WTC11 (cell line): ENCODE data around the gene RRP1B. TPM values are rescaled to one million over a fixed set of nuclear protein-coding genes. Genes with fewer than 3 reads are reported as not detected.

ENCODE experiments used
- ATAC-seq: fragments of 200-7000 bp; cut with Tn5 transposase; 2 replicates; pipeline ENCODE4 v1.10.0; 2021; ENCODE audit warnings: mild to moderate bottlenecking, moderate library complexity
- CTCF ChIA-PET: fragments of 300-600 bp; sonication (Branson Sonifier 250); formaldehyde crosslinking; loops from one replicate; lab custom pipeline; 2021; ENCODE audit warnings: antibody characterized with exemption; lab: Charles Lee
- POLR2A ChIA-PET: fragments of 350-600 bp; sonication (Branson Sonifier 250); formaldehyde crosslinking; loops from one replicate; lab custom pipeline; 2021; ENCODE audit warnings: antibody characterized with exemption; lab: Charles Lee
- DNase-seq: peaks from one replicate; pipeline ENCODE4 v3.0.0; 2021; ENCODE audit warnings: low spot score
- H3K27ac Mint-ChIP-seq: 2 replicates; pipeline ENCODE4 v1.8.0; 2021; ENCODE audit warnings: mixed read lengths
- H3K27me3 Mint-ChIP-seq: 2 replicates; pipeline ENCODE4 v1.8.0; 2021; ENCODE audit warnings: low read depth, mild to moderate bottlenecking, moderate library complexity, mixed read lengths
- H3K36me3 Mint-ChIP-seq: 2 replicates; pipeline ENCODE4 v1.8.0; 2021; ENCODE audit warnings: mixed read lengths
- H3K4me1 Mint-ChIP-seq: 2 replicates; pipeline ENCODE4 v1.8.0; 2022; ENCODE audit warnings: mixed read lengths
- H3K4me3 Mint-ChIP-seq: 2 replicates; pipeline ENCODE4 v1.8.0; 2021; ENCODE audit warnings: mild to moderate bottlenecking, moderate library complexity, mixed read lengths
- H3K9me3 Mint-ChIP-seq: 2 replicates; pipeline ENCODE4 v1.8.0; 2021; ENCODE audit warnings: mixed read lengths
- ELF4 ChIP-seq: sonication (generic); formaldehyde crosslinking; IDR thresholded peaks from 2 replicates; pipeline ENCODE4 v1.8.1; 2022; ENCODE audit warnings: low read depth, mild to moderate bottlenecking, moderate library complexity, missing genetic modification reagents
- FOXJ3 ChIP-seq: sonication (generic); formaldehyde crosslinking; IDR thresholded peaks from 2 replicates; pipeline ENCODE4 v1.9.0; 2021; ENCODE audit warnings: missing genetic modification reagents, mild to moderate bottlenecking, borderline replicate concordance
- FOXK1 ChIP-seq: sonication (generic); formaldehyde crosslinking; IDR thresholded peaks from 2 replicates; pipeline ENCODE4 v1.8.0; 2022; ENCODE audit warnings: mild to moderate bottlenecking, moderate library complexity, missing genetic modification reagents
- GABPB1 ChIP-seq: sonication (generic); formaldehyde crosslinking; IDR thresholded peaks from 2 replicates; pipeline ENCODE4 v1.8.1; 2023; ENCODE audit warnings: mild to moderate bottlenecking, missing genetic modification reagents
- HMGA2 ChIP-seq: fragments of 250-450 bp; sonication (Bioruptor Pico); IDR thresholded peaks from 2 replicates; pipeline ENCODE4 v1.4.0; 2021; ENCODE audit warnings: mild to moderate bottlenecking, moderate library complexity
- IRF2 ChIP-seq: sonication (generic); formaldehyde crosslinking; IDR thresholded peaks from 2 replicates; pipeline ENCODE4 v1.8.0; 2022; ENCODE audit warnings: low read depth, missing genetic modification reagents, borderline replicate concordance
- JAZF1 ChIP-seq: fragments of 250-450 bp; sonication (Bioruptor Pico); IDR thresholded peaks from 2 replicates; pipeline ENCODE4 v1.9.0; 2021; ENCODE audit warnings: moderate library complexity, mild to moderate bottlenecking, inconsistent platforms
- NFATC4 ChIP-seq: fragments of 250-450 bp; sonication (Bioruptor Pico); IDR thresholded peaks from 2 replicates; pipeline ENCODE4 v1.9.0; 2021; ENCODE audit warnings: mild to moderate bottlenecking
- NR2C2 ChIP-seq: sonication (generic); formaldehyde crosslinking; IDR thresholded peaks from 2 replicates; pipeline ENCODE4 v1.8.0; 2022; ENCODE audit warnings: mild to moderate bottlenecking, missing genetic modification reagents
- RORB ChIP-seq: fragments of 250-450 bp; sonication (Bioruptor Pico); IDR thresholded peaks from 2 replicates; pipeline ENCODE4 v1.9.0; 2021; ENCODE audit warnings: mild to moderate bottlenecking
- SMAD3 ChIP-seq: sonication (generic); formaldehyde crosslinking; IDR thresholded peaks from 2 replicates; pipeline ENCODE4 v1.8.0; 2022; ENCODE audit warnings: missing genetic modification reagents, mild to moderate bottlenecking, borderline replicate concordance
- SMAD4 ChIP-seq: sonication (generic); formaldehyde crosslinking; IDR thresholded peaks from 2 replicates; pipeline ENCODE4 v1.8.0; 2022; ENCODE audit warnings: mild to moderate bottlenecking, missing genetic modification reagents
- SP1 ChIP-seq: sonication (generic); formaldehyde crosslinking; conservative IDR thresholded peaks from 2 replicates; pipeline ENCODE4 v1.8.1; 2022; ENCODE audit warnings: missing genetic modification reagents
- ZBTB21 ChIP-seq: sonication (generic); formaldehyde crosslinking; IDR thresholded peaks from 2 replicates; pipeline ENCODE4 v1.8.1; 2023; ENCODE audit warnings: mild to moderate bottlenecking, missing genetic modification reagents, borderline replicate concordance
- ZNF396 ChIP-seq: fragments of 250-450 bp; sonication (Bioruptor Pico); IDR thresholded peaks from 2 replicates; pipeline ENCODE4 v1.8.0; 2021; ENCODE audit warnings: mild to moderate bottlenecking, moderate library complexity, borderline replicate concordance
- ZNF416 ChIP-seq: fragments of 250-450 bp; sonication (Bioruptor Pico); IDR thresholded peaks from 2 replicates; pipeline ENCODE4 v1.9.0; 2021; ENCODE audit warnings: mild to moderate bottlenecking, inconsistent platforms
- ZNF423 ChIP-seq: fragments of 250-450 bp; sonication (Bioruptor Pico); IDR thresholded peaks from 2 replicates; pipeline ENCODE4 v2.1.2; 2022; ENCODE audit warnings: mild to moderate bottlenecking, moderate library complexity
- total RNA-seq: library from RNA; stranded (reverse); gene quantifications from 3 replicates; pipeline ENCODE4 v1.2.3, GENCODE V29; 2021
- TF ChIP-seq, protein P1 (sequence below): fragments of 250-450 bp; sonication (Bioruptor Pico); IDR thresholded peaks from 2 replicates; pipeline ENCODE4 v1.9.0; 2021; ENCODE audit warnings: mild to moderate bottlenecking, borderline replicate concordance
- TF ChIP-seq, protein P2 (sequence below): fragments of 250-450 bp; sonication (Bioruptor Pico); conservative IDR thresholded peaks from 2 replicates; pipeline ENCODE4 v1.9.0; 2021; ENCODE audit warnings: mild to moderate bottlenecking
- TF ChIP-seq, protein P3 (sequence below): sonication (generic); formaldehyde crosslinking; IDR thresholded peaks from 2 replicates; pipeline ENCODE4 v1.8.1; 2022; ENCODE audit warnings: mild to moderate bottlenecking, missing genetic modification reagents, moderate library complexity, borderline replicate concordance
- TF ChIP-seq, protein P4 (sequence below): fragments of 200-600 bp; IDR thresholded peaks from 2 replicates; pipeline ENCODE4 v1.8.0; 2022; ENCODE audit warnings: antibody characterized with exemption
- TF ChIP-seq, protein P5 (sequence below): sonication (generic); formaldehyde crosslinking; IDR thresholded peaks from 2 replicates; pipeline ENCODE4 v1.8.1; 2023; ENCODE audit warnings: mild to moderate bottlenecking, moderate library complexity, missing genetic modification reagents
- TF ChIP-seq, protein P6 (sequence below): sonication (generic); formaldehyde crosslinking; IDR thresholded peaks from 2 replicates; pipeline ENCODE4 v1.8.1; 2022; ENCODE audit warnings: low read depth, mild to moderate bottlenecking, moderate library complexity, missing genetic modification reagents, borderline replicate concordance
- TF ChIP-seq, protein P7 (sequence below): fragments of 250-450 bp; sonication (Bioruptor Pico); IDR thresholded peaks from 2 replicates; pipeline ENCODE4 v1.9.0; 2021; ENCODE audit warnings: moderate library complexity, mild to moderate bottlenecking, inconsistent platforms, borderline replicate concordance

RRP1B gene
- total RNA-seq, 1 experiment from 2014 or later = 74.9 TPM

DNA sequence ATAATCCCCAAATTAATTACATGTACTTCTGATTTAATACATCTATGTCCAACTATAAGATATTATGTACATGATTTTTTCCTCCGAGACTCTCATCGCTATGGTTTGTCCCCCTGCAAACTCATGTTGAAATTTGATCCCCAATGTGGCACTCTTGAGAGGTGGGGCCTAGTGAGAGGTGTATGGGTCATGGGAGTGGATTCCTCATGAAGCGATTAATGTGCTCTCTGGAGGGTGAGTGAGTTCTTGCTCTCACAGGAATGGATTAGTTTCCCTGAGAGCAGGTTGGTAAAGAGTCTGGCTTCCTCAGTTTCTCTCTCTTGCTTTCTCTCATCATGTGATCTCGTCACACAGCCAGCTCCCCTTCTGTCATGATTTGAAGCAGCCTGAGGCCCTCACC is 16.2 kb upstream of the RRP1B start:
- ChIA-PET CTCF (no interaction called here), POLR2A (no interaction called here)
- no peaks in the 10 kb centered on the region for H3K27me3 Mint-ChIP-seq
- H3K27ac Mint-ChIP-seq = peak overlapping the region; percentile 58; the same call in 1 of the 2 replicates
- ATAC-seq = no peak
- no peak for TF ChIP-seq ZNF396 (CRISPR knock-in tag)
- TF ChIP-seq, protein P1, sequence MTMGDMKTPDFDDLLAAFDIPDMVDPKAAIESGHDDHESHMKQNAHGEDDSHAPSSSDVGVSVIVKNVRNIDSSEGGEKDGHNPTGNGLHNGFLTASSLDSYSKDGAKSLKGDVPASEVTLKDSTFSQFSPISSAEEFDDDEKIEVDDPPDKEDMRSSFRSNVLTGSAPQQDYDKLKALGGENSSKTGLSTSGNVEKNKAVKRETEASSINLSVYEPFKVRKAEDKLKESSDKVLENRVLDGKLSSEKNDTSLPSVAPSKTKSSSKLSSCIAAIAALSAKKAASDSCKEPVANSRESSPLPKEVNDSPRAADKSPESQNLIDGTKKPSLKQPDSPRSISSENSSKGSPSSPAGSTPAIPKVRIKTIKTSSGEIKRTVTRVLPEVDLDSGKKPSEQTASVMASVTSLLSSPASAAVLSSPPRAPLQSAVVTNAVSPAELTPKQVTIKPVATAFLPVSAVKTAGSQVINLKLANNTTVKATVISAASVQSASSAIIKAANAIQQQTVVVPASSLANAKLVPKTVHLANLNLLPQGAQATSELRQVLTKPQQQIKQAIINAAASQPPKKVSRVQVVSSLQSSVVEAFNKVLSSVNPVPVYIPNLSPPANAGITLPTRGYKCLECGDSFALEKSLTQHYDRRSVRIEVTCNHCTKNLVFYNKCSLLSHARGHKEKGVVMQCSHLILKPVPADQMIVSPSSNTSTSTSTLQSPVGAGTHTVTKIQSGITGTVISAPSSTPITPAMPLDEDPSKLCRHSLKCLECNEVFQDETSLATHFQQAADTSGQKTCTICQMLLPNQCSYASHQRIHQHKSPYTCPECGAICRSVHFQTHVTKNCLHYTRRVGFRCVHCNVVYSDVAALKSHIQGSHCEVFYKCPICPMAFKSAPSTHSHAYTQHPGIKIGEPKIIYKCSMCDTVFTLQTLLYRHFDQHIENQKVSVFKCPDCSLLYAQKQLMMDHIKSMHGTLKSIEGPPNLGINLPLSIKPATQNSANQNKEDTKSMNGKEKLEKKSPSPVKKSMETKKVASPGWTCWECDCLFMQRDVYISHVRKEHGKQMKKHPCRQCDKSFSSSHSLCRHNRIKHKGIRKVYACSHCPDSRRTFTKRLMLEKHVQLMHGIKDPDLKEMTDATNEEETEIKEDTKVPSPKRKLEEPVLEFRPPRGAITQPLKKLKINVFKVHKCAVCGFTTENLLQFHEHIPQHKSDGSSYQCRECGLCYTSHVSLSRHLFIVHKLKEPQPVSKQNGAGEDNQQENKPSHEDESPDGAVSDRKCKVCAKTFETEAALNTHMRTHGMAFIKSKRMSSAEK (CRISPR knock-in tag) = no peak
- TF ChIP-seq ZNF423 (CRISPR knock-in tag) = no peak
- TF ChIP-seq HMGA2 (CRISPR knock-in tag) = no peak
- TF ChIP-seq JAZF1 = no peak
- TF ChIP-seq NFATC4 (CRISPR knock-in tag) = no peak
- no peak for TF ChIP-seq ELF4 (CRISPR knock-in tag)
- TF ChIP-seq, protein P2, sequence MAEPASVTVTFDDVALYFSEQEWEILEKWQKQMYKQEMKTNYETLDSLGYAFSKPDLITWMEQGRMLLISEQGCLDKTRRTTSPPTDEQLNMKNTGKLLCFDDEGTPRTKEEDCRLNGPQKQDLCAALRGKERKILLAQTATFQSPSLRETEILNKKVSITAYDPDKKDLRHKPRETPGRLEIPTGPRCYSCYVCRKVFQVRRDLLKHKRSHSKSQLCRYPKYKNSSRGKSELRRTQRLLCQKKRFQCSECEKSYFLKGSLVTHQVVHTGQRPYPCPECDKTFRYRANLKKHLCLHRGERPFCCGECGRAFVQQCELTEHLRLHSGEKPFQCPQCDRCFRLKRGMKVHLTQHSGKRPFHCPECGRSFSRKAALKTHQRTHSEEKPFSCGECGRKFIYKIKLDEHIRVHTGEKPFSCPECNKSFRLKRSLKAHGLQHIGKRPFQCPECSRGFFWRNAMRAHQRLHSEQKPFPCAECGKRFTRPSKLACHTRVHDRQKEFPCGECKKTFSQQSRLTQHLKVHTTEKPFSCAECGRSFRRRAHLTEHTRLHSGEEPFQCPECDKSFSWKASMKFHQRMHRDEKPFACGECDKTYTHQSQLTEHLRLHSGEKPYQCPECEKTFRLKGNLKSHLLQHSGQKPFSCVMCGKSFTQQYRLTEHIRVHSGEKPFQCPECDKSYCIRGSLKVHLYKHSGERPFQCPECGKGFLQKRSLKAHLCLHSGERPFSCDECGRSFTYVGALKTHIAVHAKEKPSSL = no peak
- no peak for TF ChIP-seq RORB
- TF ChIP-seq, protein P3, sequence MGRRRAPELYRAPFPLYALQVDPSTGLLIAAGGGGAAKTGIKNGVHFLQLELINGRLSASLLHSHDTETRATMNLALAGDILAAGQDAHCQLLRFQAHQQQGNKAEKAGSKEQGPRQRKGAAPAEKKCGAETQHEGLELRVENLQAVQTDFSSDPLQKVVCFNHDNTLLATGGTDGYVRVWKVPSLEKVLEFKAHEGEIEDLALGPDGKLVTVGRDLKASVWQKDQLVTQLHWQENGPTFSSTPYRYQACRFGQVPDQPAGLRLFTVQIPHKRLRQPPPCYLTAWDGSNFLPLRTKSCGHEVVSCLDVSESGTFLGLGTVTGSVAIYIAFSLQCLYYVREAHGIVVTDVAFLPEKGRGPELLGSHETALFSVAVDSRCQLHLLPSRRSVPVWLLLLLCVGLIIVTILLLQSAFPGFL (CRISPR knock-in tag) = no peak
- TF ChIP-seq IRF2 = no peak
- TF ChIP-seq, protein P4, sequence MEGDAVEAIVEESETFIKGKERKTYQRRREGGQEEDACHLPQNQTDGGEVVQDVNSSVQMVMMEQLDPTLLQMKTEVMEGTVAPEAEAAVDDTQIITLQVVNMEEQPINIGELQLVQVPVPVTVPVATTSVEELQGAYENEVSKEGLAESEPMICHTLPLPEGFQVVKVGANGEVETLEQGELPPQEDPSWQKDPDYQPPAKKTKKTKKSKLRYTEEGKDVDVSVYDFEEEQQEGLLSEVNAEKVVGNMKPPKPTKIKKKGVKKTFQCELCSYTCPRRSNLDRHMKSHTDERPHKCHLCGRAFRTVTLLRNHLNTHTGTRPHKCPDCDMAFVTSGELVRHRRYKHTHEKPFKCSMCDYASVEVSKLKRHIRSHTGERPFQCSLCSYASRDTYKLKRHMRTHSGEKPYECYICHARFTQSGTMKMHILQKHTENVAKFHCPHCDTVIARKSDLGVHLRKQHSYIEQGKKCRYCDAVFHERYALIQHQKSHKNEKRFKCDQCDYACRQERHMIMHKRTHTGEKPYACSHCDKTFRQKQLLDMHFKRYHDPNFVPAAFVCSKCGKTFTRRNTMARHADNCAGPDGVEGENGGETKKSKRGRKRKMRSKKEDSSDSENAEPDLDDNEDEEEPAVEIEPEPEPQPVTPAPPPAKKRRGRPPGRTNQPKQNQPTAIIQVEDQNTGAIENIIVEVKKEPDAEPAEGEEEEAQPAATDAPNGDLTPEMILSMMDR = no peak
- no peak for TF ChIP-seq SP1 (CRISPR knock-in tag)
- TF ChIP-seq ZBTB21 (CRISPR knock-in tag) = no peak
- H3K4me1 Mint-ChIP-seq = peaks cover 17% of the 10 kb centered on the region; the same call in 1 of the 2 replicates
- H3K9me3 Mint-ChIP-seq = no peaks in the 10 kb centered on the region
- H3K4me3 Mint-ChIP-seq = no peak overlapping the region
- no peak for DNase-seq
- no peaks in the 10 kb centered on the region for H3K36me3 Mint-ChIP-seq

DNA sequence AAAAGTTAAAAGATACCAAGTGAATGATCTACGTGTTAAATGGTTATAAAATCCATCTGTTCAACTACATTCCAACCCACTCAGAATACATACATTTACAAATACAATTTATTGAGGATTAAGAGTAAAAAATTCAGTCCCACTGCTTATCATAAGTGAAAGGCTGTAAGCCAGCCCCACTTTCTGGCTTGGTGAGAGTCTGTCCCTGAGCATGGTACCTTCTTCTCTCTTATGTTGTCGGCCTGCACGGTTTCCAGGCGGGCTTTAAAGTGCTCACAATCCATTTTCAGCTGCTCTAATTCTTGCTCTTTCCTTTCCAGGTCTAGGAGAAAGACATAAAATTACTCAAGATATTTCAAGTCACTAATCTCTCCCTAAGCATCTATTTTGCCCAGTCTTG is 15.3 kb upstream of the RRP1B start:
- no peaks in the 10 kb centered on the region for H3K9me3 Mint-ChIP-seq
- H3K27me3 Mint-ChIP-seq = no peaks in the 10 kb centered on the region
- H3K4me1 Mint-ChIP-seq = peaks cover 17% of the 10 kb centered on the region; the same call in 1 of the 2 replicates
- no peak overlapping the region for H3K27ac Mint-ChIP-seq
- no peaks in the 10 kb centered on the region for H3K36me3 Mint-ChIP-seq
- no peak overlapping the region for H3K4me3 Mint-ChIP-seq
- ATAC-seq (no peak), DNase-seq (no peak)
- ChIA-PET CTCF (no interaction called here), POLR2A (no interaction called here)
- TF ChIP-seq GABPB1 (CRISPR knock-in tag) = no peak
- no peak for TF ChIP-seq ZNF396 (CRISPR knock-in tag)
- TF ChIP-seq FOXJ3 = no peak
- TF ChIP-seq, protein P5, sequence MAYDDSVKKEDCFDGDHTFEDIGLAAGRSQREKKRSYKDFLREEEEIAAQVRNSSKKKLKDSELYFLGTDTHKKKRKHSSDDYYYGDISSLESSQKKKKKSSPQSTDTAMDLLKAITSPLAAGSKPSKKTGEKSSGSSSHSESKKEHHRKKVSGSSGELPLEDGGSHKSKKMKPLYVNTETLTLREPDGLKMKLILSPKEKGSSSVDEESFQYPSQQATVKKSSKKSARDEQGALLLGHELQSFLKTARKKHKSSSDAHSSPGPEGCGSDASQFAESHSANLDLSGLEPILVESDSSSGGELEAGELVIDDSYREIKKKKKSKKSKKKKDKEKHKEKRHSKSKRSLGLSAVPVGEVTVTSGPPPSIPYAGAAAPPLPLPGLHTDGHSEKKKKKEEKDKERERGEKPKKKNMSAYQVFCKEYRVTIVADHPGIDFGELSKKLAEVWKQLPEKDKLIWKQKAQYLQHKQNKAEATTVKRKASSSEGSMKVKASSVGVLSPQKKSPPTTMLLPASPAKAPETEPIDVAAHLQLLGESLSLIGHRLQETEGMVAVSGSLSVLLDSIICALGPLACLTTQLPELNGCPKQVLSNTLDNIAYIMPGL (CRISPR knock-in tag) = no peak
- TF ChIP-seq FOXK1 (CRISPR knock-in tag) = no peak
- no peak for TF ChIP-seq NR2C2 (CRISPR knock-in tag)
- TF ChIP-seq, protein P6, sequence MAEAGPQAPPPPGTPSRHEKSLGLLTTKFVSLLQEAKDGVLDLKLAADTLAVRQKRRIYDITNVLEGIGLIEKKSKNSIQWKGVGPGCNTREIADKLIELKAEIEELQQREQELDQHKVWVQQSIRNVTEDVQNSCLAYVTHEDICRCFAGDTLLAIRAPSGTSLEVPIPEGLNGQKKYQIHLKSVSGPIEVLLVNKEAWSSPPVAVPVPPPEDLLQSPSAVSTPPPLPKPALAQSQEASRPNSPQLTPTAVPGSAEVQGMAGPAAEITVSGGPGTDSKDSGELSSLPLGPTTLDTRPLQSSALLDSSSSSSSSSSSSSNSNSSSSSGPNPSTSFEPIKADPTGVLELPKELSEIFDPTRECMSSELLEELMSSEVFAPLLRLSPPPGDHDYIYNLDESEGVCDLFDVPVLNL (CRISPR knock-in tag) = no peak
- no peak for TF ChIP-seq SMAD3
- TF ChIP-seq, protein P7, sequence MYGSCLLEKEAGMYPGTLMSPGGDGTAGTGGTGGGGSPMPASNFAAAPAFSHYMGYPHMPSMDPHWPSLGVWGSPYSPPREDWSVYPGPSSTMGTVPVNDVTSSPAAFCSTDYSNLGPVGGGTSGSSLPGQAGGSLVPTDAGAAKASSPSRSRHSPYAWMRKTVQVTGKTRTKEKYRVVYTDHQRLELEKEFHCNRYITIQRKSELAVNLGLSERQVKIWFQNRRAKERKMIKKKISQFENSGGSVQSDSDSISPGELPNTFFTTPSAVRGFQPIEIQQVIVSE (CRISPR knock-in tag) = no peak
- TF ChIP-seq ZNF416 = no peak
- TF ChIP-seq SMAD4 (CRISPR knock-in tag) = no peak
